Endothelial cell of umbilical vein (primary cell): ENCODE measurements around the gene RPL18. TPM values are rescaled to one million over a fixed set of nuclear protein-coding genes. Genes with fewer than 3 reads are reported as not detected.

Experiments
- BruUV-seq: library from RNA; stranded (reverse); fragments of 400-500 nt; replicated peaks from 2 replicates; lab custom pipeline; 2021; lab: Mats Ljungman, UMichigan
- CTCF ChIA-PET: fragments of 300-600, 350-600 bp; sonication (Branson Sonifier 250); formaldehyde crosslinking; loops from one replicate; lab custom pipeline; 2021; ENCODE audit warnings: antibody characterized with exemption, inconsistent platforms; lab: Charles Lee
- POLR2A ChIA-PET: fragments of 300-600, 350-600 bp; sonication (Branson Sonifier 250); formaldehyde crosslinking; loops from one replicate; lab custom pipeline; 2021; ENCODE audit warnings: antibody characterized with exemption, inconsistent platforms; lab: Charles Lee
- DNase-seq: peaks from one replicate; pipeline ENCODE4 v3.0.0-alpha.2; 2011; ENCODE audit warnings: low read depth, low spot score
- FAIRE-seq: peaks from 2 replicates; lab custom pipeline; 2011; peaks lifted over from hg19 to GRCh38; lab: Jason Lieb, UNC
- H2AFZ ChIP-seq: 2 replicates; pipeline ENCODE4 v1.6.0; 2012; ENCODE audit warnings: low read depth, low read length, control low read depth, inconsistent platforms
- H3K27ac ChIP-seq: 2 replicates; pipeline ENCODE4 v1.5.1; 2011; ENCODE audit warnings: low read depth, mild to moderate bottlenecking, control low read depth, low read length, moderate library complexity; ENCODE audit not compliant: insufficient read depth
- H3K27me3 ChIP-seq, 2 experiments: 2 replicates each; pipeline versions ENCODE4 v1.6.0 to v1.6.1; 2011; ENCODE audit warnings: low read length in 2 of 2, mixed read lengths in 1 of 2; ENCODE audit not compliant: control insufficient read depth in 2 of 2, insufficient read depth in 2 of 2
- H3K36me3 ChIP-seq, 2 experiments: 2 replicates in 1 of 2; 3 replicates in 1 of 2; pipeline ENCODE4 v1.5.1; 2011; ENCODE audit warnings: low read length in 2 of 2, mild to moderate bottlenecking in 1 of 2, moderate library complexity in 1 of 2; ENCODE audit not compliant: control insufficient read depth in 2 of 2, insufficient read depth in 2 of 2; ENCODE audit errors: extremely low read depth in 1 of 2
- H3K4me1 ChIP-seq: 3 replicates; pipeline ENCODE4 v1.5.1; 2011; ENCODE audit warnings: mild to moderate bottlenecking, low read length; ENCODE audit not compliant: control insufficient read depth, insufficient read depth; ENCODE audit errors: extremely low read depth
- H3K4me2 ChIP-seq: 2 replicates; pipeline ENCODE4 v1.6.1; 2011; ENCODE audit warnings: low read length, control low read depth, mixed read lengths; ENCODE audit not compliant: insufficient read depth
- H3K4me3 ChIP-seq, 3 experiments: fragments of 200-600 bp in 1 of 3; sonication (generic), shearing (Covaris generic) in 1 of 3; replicated peaks in 1 of 3; 2 replicates each; pipeline ENCODE4 v1.5.1; 2011 to 2016; ENCODE audit warnings: control low read depth in 3 of 3, low read length in 3 of 3, mild to moderate bottlenecking in 2 of 3, inconsistent platforms in 1 of 3, low read depth in 1 of 3, moderate library complexity in 1 of 3; ENCODE audit not compliant: insufficient read depth in 1 of 3
- H3K79me2 ChIP-seq: 2 replicates; pipeline ENCODE4 v1.6.0; 2012; ENCODE audit warnings: low read length, inconsistent platforms; ENCODE audit not compliant: control insufficient read depth, insufficient read depth
- H3K9ac ChIP-seq: replicated peaks from 2 replicates; pipeline ENCODE3; 2011; ENCODE audit warnings: low read length, control low read depth; ENCODE audit not compliant: insufficient read depth; ENCODE audit errors: extremely low read depth
- H3K9me1 ChIP-seq: replicated peaks from 3 replicates; pipeline ENCODE4 v1.6.0; 2011; ENCODE audit warnings: mild to moderate bottlenecking, low read length; ENCODE audit not compliant: control insufficient read depth, insufficient read depth; ENCODE audit errors: extremely low read depth
- H3K9me3 ChIP-seq: replicated peaks from 2 replicates; pipeline ENCODE4 v1.5.1; 2012; ENCODE audit warnings: low read length, inconsistent platforms; ENCODE audit not compliant: control insufficient read depth, insufficient read depth
- H4K20me1 ChIP-seq: replicated peaks from 2 replicates; pipeline ENCODE3; 2011; ENCODE audit warnings: mild to moderate bottlenecking, low read length; ENCODE audit not compliant: control insufficient read depth, insufficient read depth; ENCODE audit errors: extremely low read depth
- EZH2 ChIP-seq: IDR thresholded peaks from 2 replicates; pipeline ENCODE4 v1.6.1; 2012; ENCODE audit warnings: borderline replicate concordance, low read depth, mild to moderate bottlenecking, moderate library complexity, low read length, inconsistent platforms; ENCODE audit not compliant: severe bottlenecking
- FOS ChIP-seq: IDR thresholded peaks from 2 replicates; pipeline ENCODE4 v1.6.1; 2011; ENCODE audit warnings: mild to moderate bottlenecking, low read length, moderate library complexity, borderline replicate concordance; ENCODE audit not compliant: insufficient read depth
- GATA2 ChIP-seq: IDR thresholded peaks from 2 replicates; pipeline ENCODE4 v1.7.0; 2011; ENCODE audit warnings: low read depth, mild to moderate bottlenecking, moderate library complexity, mixed read lengths, low read length; ENCODE audit not compliant: insufficient read length, insufficient read depth
- JUN ChIP-seq: IDR thresholded peaks from 2 replicates; pipeline ENCODE4 v1.6.1; 2011; ENCODE audit warnings: borderline replicate concordance, low read depth; ENCODE audit not compliant: insufficient read length, insufficient read depth
- MYC ChIP-seq: IDR thresholded peaks from one replicate; pipeline ENCODE4 v1.6.1; 2011; ENCODE audit warnings: mild to moderate bottlenecking, low read depth, low read length
- POLR2A ChIP-seq: IDR thresholded peaks from 2 replicates; pipeline ENCODE4 v1.6.1; 2012; ENCODE audit warnings: low read depth, mild to moderate bottlenecking, control low read depth, low read length
- POLR2AphosphoS5 ChIP-seq: IDR thresholded peaks from 2 replicates; pipeline ENCODE4 v1.6.1; 2012; ENCODE audit warnings: low read depth, mild to moderate bottlenecking, control low read depth, low read length, moderate library complexity; ENCODE audit not compliant: insufficient read depth
- dilution Hi-C: fragments of 300-500 bp; cut with MboI; formaldehyde crosslinking; loops from one replicate; pipeline ENCODE4 v1.15.0; 2019; ENCODE audit warnings: low sequenced_read_pairs; ENCODE audit not compliant: extremely low pct_ligation_motif_present
- intact Hi-C: fragments of 100-400 bp; cut with micrococcal nuclease; formaldehyde crosslinking; loops from one replicate; pipeline ENCODE4 v1.10.0; 2022
- polyA plus RNA-seq, 4 experiments: library from polyadenylated mRNA; depleted of rRNA in 3 of 4; stranded (reverse) in 3 of 4; unstranded in 1 of 4; fragments of >200 nt; gene quantifications; 2 replicates each; pipeline versions ENCODE4 v1.2.1 to v1.2.3, GENCODE V29; 2011 to 2012; ENCODE audit warnings: missing spikeins in 1 of 4
- total RNA-seq: library from RNA; stranded (reverse); gene quantifications from 2 replicates; pipeline ENCODE4 v1.2.3, GENCODE V29; 2021
- TF ChIP-seq, protein P1 (sequence below): IDR thresholded peaks from 2 replicates; pipeline ENCODE4 v1.6.1; 2011; ENCODE audit not compliant: insufficient read depth, insufficient read length
- TF ChIP-seq, protein P2 (sequence below), 2 donors: IDR thresholded peaks; 1 replicate in 1 of 2; 2 replicates in 1 of 2; pipeline ENCODE4 v1.5.1; 2011; ENCODE audit warnings: low read length in 2 of 2, mild to moderate bottlenecking in 2 of 2, moderate library complexity in 2 of 2, control low read depth in 1 of 2, inconsistent platforms in 1 of 2, low read depth in 1 of 2; ENCODE audit not compliant: insufficient read depth in 1 of 2; ENCODE audit errors: extremely low read depth in 1 of 2

RPL18 gene
- total and polyA plus RNA-seq, 2 donors (not counting 3 experiments of a cell fraction or from before 2014, with no cell fraction given) = 1,407 to 2,154 TPM

DNA sequence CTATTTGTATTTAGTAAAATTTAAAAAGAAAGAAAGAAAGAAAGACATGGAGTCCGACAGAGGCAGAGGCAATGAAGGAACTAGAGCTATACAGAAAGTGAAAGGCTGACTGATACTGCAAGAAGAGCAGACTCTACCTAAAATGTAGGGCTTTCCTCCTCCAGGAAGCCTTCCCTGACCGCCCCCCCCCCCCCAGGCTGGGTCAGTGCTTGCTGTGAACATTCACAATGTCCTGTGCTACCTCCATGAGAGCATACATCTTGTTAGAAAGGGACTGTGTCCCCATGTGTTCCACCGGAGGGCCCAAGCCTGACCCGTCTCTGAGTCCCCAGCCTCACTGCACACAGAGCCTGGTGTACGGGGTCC lies 32.7 kb upstream of the RPL18 start:
- H3K27me3 ChIP-seq = no peaks in the 10 kb centered on the region
- dilution Hi-C loops (no loop called here), intact Hi-C loops (no loop called here)
- DNase-seq (no peak), FAIRE-seq (no peak)
- TF ChIP-seq, protein P1, sequence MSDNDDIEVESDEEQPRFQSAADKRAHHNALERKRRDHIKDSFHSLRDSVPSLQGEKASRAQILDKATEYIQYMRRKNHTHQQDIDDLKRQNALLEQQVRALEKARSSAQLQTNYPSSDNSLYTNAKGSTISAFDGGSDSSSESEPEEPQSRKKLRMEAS = no peak
- TF ChIP-seq MYC (no peak), FOS (no peak), POLR2A (no peak), POLR2AphosphoS5 (no peak), EZH2 (no peak), JUN (no peak), GATA2 (no peak)
- TF ChIP-seq, protein P2, sequence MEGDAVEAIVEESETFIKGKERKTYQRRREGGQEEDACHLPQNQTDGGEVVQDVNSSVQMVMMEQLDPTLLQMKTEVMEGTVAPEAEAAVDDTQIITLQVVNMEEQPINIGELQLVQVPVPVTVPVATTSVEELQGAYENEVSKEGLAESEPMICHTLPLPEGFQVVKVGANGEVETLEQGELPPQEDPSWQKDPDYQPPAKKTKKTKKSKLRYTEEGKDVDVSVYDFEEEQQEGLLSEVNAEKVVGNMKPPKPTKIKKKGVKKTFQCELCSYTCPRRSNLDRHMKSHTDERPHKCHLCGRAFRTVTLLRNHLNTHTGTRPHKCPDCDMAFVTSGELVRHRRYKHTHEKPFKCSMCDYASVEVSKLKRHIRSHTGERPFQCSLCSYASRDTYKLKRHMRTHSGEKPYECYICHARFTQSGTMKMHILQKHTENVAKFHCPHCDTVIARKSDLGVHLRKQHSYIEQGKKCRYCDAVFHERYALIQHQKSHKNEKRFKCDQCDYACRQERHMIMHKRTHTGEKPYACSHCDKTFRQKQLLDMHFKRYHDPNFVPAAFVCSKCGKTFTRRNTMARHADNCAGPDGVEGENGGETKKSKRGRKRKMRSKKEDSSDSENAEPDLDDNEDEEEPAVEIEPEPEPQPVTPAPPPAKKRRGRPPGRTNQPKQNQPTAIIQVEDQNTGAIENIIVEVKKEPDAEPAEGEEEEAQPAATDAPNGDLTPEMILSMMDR (IDR thresholded peaks at IDR 0.05; ENCODE audit: extremely low read depth in 1 of 2, insufficient read depth in 1 of 2, low read depth in 1 of 2, low read length in 2 of 2) = no peak
- ChIA-PET CTCF (no interaction called here), POLR2A (no interaction called here)
- H3K36me3 ChIP-seq = no peaks in the 10 kb centered on the region
- peaks cover 5% of the 10 kb centered on the region for H3K4me1 ChIP-seq
- H2AFZ ChIP-seq = no peak overlapping the region
- no peak overlapping the region for H3K9ac ChIP-seq
- no peaks in the 10 kb centered on the region for H3K79me2 ChIP-seq
- BruUV-seq = no TSS peak
- H4K20me1 ChIP-seq = no peaks in the 10 kb centered on the region
- no peak overlapping the region for H3K27ac ChIP-seq
- no peak overlapping the region for H3K4me3 ChIP-seq
- H3K4me2 ChIP-seq = no peak overlapping the region
- no peaks in the 10 kb centered on the region for H3K9me3 ChIP-seq
- H3K9me1 ChIP-seq = no peaks in the 10 kb centered on the region
